A549 treated with RU486 at 1 μM for 4 hours (cell line): ENCODE data around the gene ACSL4. TPM values are rescaled to one million over a fixed set of nuclear protein-coding genes. Genes with fewer than 3 reads are reported as not detected.

Experiments
- total RNA-seq: library from RNA; stranded (reverse); fragments of 200-300 nt; extraction: Qiagen RNA extraction; gene quantifications from 5 replicates; pipeline ENCODE4 v1.2.3, GENCODE V29; 2022; ENCODE audit warnings: low read depth

The ACSL4 gene
- total RNA-seq, result 21.9 to 34.7 TPM (median 27.0 TPM) in 5 replicates

GRCh38 chrX:109732807-109733612 is at the start of gene ACSL4:
ACSL4 (minus strand) TSS chrX:109733257; CDS start chrX:109683363, 49,894 bp downstream.

GRCh38 chrX:109624641-109625616 is 108.1 kb downstream of the ACSL4 start, which contains the start of gene KCNE5:
KCNE5 (minus strand) TSS chrX:109625172; CDS start chrX:109625020, 152 bp downstream.

Other genes with a start within 250 kb of the ACSL4 start
- 6.4 to 11.0 TPM (median 10.6 TPM) in 5 replicates for gene NXT2, start 196.4 kb downstream of the ACSL4 start, total RNA-seq
- gene KCNE5, start 108.1 kb downstream of the ACSL4 start, total RNA-seq, result 0.14 to 0.21 TPM (median 0.19 TPM) in 4 of 5 replicates, not detected in the other